ENCODE measurements around the gene TFCP2.

The TFCP2 gene

DNA sequence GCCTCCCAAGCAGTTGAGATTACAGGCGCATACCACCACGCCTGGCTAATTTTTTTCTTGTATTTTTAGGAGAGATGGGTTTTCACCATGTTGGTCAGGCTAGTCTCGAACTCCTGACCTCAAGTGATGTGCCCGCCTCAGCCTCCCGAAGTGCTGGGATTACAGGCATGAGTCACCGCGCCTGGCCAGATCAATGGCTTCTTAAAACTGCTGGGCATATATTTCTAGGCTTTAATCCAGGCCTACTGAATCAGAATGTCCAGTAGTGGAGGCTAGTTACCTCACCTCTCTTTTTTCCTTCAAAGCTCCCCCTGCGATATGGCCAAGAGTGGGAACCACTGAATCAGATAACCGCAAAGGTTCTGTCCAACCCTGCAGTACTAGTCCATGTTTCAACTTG lies 27.9 kb upstream of the TFCP2 start:
- TF ChIP-seq, protein P1, sequence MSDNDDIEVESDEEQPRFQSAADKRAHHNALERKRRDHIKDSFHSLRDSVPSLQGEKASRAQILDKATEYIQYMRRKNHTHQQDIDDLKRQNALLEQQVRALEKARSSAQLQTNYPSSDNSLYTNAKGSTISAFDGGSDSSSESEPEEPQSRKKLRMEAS (IDR thresholded peaks at IDR 0.05), result no peak
- TF ChIP-seq, protein P2, sequence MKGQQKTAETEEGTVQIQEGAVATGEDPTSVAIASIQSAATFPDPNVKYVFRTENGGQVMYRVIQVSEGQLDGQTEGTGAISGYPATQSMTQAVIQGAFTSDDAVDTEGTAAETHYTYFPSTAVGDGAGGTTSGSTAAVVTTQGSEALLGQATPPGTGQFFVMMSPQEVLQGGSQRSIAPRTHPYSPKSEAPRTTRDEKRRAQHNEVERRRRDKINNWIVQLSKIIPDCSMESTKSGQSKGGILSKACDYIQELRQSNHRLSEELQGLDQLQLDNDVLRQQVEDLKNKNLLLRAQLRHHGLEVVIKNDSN (IDR thresholded peaks at IDR 0.05), result no peak
- TF ChIP-seq NFIC (IDR thresholded peaks at IDR 0.05) (no peak), EGR1 (IDR thresholded peaks at IDR 0.05) (no peak), FOXM1 (IDR thresholded peaks at IDR 0.05; ENCODE audit: borderline replicate concordance, low read depth) (no peak), EP300 (IDR thresholded peaks at IDR 0.05; ENCODE audit: borderline replicate concordance) (no peak)

- TF ChIP-seq, protein P2 (IDR thresholded peaks at IDR 0.05), result no peak
- TF ChIP-seq EGR1 (IDR thresholded peaks at IDR 0.05) (no peak), TCF12 (IDR thresholded peaks at IDR 0.05; ENCODE audit: low read depth) (no peak), CEBPB (IDR thresholded peaks at IDR 0.05) (no peak), RAD21 (IDR thresholded peaks at IDR 0.05; ENCODE audit: low read depth) (no peak), TAF1 (IDR thresholded peaks at IDR 0.05; ENCODE audit: low read depth) (no peak), ZBTB7A (IDR thresholded peaks at IDR 0.05; ENCODE audit: low read depth) (no peak), FOXM1 (IDR thresholded peaks at IDR 0.05; ENCODE audit: borderline replicate concordance, low read depth) (no peak), TEAD4 (IDR thresholded peaks at IDR 0.05) (no peak), NFIC (IDR thresholded peaks at IDR 0.05) (no peak), YY1 (IDR thresholded peaks at IDR 0.05; ENCODE audit: low read depth) (no peak)
- TF ChIP-seq, protein P1 (IDR thresholded peaks at IDR 0.05), result no peak
These were observed 27.2 kb upstream of the TFCP2 start for GRCh38 chr12:51200156-51200555.

DNA sequence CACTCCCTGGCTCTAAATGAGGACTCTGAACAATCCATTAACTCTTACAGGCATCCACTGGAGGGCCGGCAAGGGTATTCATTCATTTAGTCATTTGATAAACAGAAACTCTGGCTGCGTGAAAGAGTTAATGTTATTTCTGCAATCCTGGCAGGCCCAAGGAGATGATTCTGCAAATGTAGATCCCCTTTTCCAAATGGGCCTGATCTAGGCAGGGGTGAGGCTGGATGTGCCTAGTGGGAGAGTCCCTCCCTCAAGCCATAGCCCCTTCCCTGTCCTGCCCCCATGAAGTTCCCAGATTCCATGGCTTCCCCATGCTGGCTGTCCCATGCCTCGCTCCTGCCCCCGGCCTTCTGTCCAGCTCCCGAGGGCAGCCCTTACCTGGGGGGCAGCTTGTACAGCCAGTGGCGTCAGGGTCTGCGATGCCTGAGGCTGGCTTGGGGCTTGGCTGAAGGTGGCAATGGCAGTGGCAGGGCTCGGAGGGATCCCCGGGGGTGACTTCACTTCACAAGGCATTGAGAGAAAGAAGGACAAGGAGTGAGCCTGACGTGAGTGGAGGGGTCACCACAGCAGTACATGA lies 26.5 kb upstream of the TFCP2 start:
- no peak for TF ChIP-seq CEBPB (IDR thresholded peaks at IDR 0.05)
- no peak for TF ChIP-seq EGR1 (IDR thresholded peaks at IDR 0.05)
- TF ChIP-seq TAF1 (IDR thresholded peaks at IDR 0.05; ENCODE audit: low read depth), result no peak
- TF ChIP-seq, protein P2 (IDR thresholded peaks at IDR 0.05), result no peak
- TF ChIP-seq CREB1 (IDR thresholded peaks at IDR 0.05; ENCODE audit: low read depth), result no peak
- TF ChIP-seq NFIC (IDR thresholded peaks at IDR 0.05), result no peak
- TF ChIP-seq, protein P1 (IDR thresholded peaks at IDR 0.05), result no peak
- no peak for TF ChIP-seq RAD21 (IDR thresholded peaks at IDR 0.05; ENCODE audit: low read depth)
- no peak for TF ChIP-seq TEAD4 (IDR thresholded peaks at IDR 0.05)
- TF ChIP-seq YY1 (IDR thresholded peaks at IDR 0.05; ENCODE audit: low read depth), result no peak
- TF ChIP-seq, protein P3, sequence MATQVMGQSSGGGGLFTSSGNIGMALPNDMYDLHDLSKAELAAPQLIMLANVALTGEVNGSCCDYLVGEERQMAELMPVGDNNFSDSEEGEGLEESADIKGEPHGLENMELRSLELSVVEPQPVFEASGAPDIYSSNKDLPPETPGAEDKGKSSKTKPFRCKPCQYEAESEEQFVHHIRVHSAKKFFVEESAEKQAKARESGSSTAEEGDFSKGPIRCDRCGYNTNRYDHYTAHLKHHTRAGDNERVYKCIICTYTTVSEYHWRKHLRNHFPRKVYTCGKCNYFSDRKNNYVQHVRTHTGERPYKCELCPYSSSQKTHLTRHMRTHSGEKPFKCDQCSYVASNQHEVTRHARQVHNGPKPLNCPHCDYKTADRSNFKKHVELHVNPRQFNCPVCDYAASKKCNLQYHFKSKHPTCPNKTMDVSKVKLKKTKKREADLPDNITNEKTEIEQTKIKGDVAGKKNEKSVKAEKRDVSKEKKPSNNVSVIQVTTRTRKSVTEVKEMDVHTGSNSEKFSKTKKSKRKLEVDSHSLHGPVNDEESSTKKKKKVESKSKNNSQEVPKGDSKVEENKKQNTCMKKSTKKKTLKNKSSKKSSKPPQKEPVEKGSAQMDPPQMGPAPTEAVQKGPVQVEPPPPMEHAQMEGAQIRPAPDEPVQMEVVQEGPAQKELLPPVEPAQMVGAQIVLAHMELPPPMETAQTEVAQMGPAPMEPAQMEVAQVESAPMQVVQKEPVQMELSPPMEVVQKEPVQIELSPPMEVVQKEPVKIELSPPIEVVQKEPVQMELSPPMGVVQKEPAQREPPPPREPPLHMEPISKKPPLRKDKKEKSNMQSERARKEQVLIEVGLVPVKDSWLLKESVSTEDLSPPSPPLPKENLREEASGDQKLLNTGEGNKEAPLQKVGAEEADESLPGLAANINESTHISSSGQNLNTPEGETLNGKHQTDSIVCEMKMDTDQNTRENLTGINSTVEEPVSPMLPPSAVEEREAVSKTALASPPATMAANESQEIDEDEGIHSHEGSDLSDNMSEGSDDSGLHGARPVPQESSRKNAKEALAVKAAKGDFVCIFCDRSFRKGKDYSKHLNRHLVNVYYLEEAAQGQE (IDR thresholded peaks at IDR 0.05; ENCODE audit: low read depth), result no peak
- no peak for TF ChIP-seq ZBTB7A (IDR thresholded peaks at IDR 0.05; ENCODE audit: low read depth)
- TF ChIP-seq FOXM1 (IDR thresholded peaks at IDR 0.05; ENCODE audit: borderline replicate concordance, low read depth), result no peak
- TF ChIP-seq TCF12 (IDR thresholded peaks at IDR 0.05; ENCODE audit: low read depth), result no peak
- TF ChIP-seq EP300 (IDR thresholded peaks at IDR 0.05; ENCODE audit: borderline replicate concordance), result no peak

DNA sequence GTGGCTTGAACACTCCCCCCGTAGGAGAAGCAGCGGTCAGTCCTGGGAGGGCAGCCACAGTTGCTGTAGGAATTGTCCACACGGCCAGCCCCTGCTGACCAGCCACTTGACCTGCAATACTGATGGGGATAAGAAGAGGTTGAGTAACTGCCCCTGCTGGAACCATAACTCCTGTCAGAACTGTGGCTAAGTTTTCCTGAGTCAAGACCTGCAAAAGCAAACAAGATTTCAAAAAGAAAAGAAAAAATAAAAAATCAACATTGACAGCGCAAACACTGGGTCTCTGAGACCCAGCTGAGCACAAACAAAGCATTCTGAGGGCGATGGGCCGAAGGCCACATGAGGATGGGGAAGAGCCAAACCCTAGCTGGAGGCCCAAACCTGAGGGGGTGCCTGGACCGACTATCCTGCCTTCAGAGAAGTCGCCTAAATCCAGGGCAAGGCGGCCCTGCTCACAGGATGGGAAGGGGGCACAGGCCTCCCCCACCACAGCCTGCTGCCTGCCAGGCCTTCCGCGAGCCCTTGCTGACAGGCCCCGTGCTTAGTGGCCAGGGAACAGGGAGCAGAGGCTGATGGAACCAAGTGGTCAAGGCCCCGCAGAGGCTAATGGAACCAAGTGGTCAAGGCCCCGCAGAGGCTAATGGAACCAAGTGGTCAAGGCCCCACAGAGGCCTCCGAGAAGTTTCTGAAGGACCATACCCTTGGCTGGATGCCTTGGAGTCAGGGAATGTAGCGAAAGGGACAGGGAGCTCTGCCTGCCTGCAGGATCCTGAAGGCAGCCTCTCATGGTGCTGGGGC lies 25.8 kb upstream of the TFCP2 start:
- TF ChIP-seq, protein P2 (IDR thresholded peaks at IDR 0.05), result no peak
- no peak for TF ChIP-seq YY1 (IDR thresholded peaks at IDR 0.05; ENCODE audit: low read depth)
- no peak for TF ChIP-seq TAF1 (IDR thresholded peaks at IDR 0.05; ENCODE audit: low read depth)
- TF ChIP-seq EGR1 (IDR thresholded peaks at IDR 0.05), result no peak
- no peak for TF ChIP-seq NFIC (IDR thresholded peaks at IDR 0.05)
- TF ChIP-seq FOXM1 (IDR thresholded peaks at IDR 0.05; ENCODE audit: borderline replicate concordance, low read depth), result no peak
- no peak for TF ChIP-seq RAD21 (IDR thresholded peaks at IDR 0.05; ENCODE audit: low read depth)
- no peak for TF ChIP-seq CREB1 (IDR thresholded peaks at IDR 0.05; ENCODE audit: low read depth)
- no peak for TF ChIP-seq ZBTB7A (IDR thresholded peaks at IDR 0.05; ENCODE audit: low read depth)
- no peak for TF ChIP-seq TEAD4 (IDR thresholded peaks at IDR 0.05)

- no peak for TF ChIP-seq RAD21 (IDR thresholded peaks at IDR 0.05; ENCODE audit: low read depth)
- TF ChIP-seq TEAD4 (IDR thresholded peaks at IDR 0.05), result no peak
- TF ChIP-seq, protein P1 (IDR thresholded peaks at IDR 0.05), result no peak
- TF ChIP-seq, protein P2 (IDR thresholded peaks at IDR 0.05), result no peak
- no peak for TF ChIP-seq NFIC (IDR thresholded peaks at IDR 0.05)
- no peak for TF ChIP-seq TAF1 (IDR thresholded peaks at IDR 0.05; ENCODE audit: low read depth)
- no peak for TF ChIP-seq YY1 (IDR thresholded peaks at IDR 0.05; ENCODE audit: low read depth)
- TF ChIP-seq EP300 (IDR thresholded peaks at IDR 0.05; ENCODE audit: borderline replicate concordance), result no peak
- no peak for TF ChIP-seq CEBPB (IDR thresholded peaks at IDR 0.05)
- TF ChIP-seq FOXM1 (IDR thresholded peaks at IDR 0.05; ENCODE audit: borderline replicate concordance, low read depth), result no peak
- TF ChIP-seq EGR1 (IDR thresholded peaks at IDR 0.05), result no peak
- no peak for TF ChIP-seq CREB1 (IDR thresholded peaks at IDR 0.05; ENCODE audit: low read depth)
- TF ChIP-seq, protein P3 (IDR thresholded peaks at IDR 0.05; ENCODE audit: low read depth), result no peak
- TF ChIP-seq TCF12 (IDR thresholded peaks at IDR 0.05; ENCODE audit: low read depth), result no peak
These were observed 25.0 kb upstream of the TFCP2 start for GRCh38 chr12:51197736-51198567.

Data from Ishikawa (cell line).